T follicular helper cell (primary cell): ENCODE data around the gene SLC24A1.
A peak's percentile ranks its signal among the peaks of the same experiment; 100 is the strongest.

Source experiments
- DNase-seq: peaks from one replicate; pipeline ENCODE4 v3.0.0-alpha.2; 2020; ENCODE audit warnings: low read depth

SLC24A1 gene

DNA sequence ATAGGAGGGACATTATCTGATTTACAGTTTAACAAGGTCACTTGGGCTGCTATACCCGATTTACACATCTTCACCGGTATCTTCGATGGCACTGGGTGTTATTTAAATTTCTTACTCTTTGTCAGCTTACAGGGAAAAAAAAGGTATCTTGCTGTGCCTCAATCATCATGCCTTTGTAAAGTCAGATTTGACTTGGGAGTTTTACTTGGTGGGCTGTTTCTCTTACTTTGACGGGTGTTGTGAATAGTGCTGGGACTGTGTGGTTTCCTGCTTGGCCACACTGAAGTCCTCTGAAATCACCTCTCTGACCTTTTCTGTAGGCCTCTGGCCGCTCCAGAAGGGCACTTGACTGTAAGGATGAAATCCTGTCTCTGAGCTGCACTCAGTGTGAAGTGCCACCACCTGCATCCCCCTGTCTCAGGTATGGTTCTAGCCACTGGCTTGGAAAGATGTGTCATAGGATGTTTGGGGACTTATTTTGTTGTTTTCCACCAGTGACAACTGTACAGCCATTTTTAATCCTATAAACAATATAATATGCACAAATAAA is 3.1 kb upstream of the SLC24A1 start:
- DNase-seq = no peak

DNA sequence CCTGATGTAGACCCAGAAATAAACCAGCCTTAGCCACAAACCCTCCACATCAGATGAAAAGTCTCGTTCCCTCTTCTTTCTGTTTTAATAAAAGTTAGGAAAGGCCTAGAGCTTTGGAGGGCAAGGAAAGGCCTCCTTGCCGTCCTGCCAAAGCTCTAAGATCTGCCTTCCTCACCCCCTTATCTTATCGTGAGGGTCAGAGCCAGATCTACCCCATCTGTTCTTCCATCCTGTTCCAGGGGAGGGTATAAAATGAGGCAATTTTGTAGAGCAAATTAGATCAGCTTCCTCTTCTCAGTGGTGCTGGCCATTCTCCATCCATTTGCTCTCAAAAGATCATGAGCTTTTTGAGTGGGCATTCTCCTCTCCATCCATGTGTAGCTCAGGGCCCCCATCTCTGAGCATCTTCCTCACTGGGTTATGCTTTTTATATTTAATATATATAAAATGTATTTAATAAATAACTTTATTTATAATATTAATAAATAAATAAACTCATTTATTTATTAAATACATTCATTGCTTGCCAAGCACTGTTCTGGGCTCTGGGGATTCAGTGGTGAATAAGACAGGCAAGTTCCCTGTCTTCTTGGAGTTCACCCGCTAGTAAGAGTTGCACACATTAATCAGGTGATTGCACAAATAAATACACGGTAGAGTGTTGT is 2.0 kb upstream of the SLC24A1 start:
- no peak for DNase-seq

DNA sequence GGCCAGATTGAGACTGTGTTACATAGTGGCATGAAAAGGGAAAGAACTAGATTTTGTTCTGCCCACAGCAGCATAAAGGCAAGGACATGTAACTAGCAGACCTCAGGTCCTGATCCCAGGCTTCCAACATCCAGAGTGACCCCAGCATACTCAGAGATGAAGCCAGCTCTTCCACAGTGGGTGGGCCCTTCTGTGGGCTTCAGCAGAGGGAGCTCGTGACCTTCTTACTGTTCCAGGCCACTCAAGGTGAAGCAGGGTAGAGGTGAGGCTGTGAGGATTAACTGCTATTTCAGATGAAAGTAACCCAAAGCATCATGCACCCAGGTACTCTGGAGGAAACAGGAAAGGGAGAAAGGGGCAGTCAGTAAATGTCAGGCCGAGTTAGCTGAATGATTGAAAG is 905 bp upstream of the SLC24A1 start:
- DNase-seq = no peak

DNA sequence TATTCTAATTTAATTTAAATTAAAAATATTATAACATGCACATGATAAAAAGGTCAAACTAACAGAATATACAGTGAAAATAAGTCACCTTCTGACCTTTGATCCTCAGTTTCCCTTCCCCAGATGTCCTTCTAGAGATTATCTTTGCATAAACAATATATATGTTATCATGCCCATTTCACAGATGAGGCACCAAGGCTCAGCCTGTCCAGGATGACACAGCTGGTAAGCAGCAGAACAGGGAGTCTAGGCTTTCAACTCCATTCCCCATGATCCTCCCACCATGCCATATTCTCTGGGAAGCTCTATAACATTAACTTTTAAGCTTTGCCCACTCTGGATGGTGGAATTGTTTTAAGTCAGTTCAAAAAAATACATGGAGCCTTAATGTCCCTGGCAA is 1.4 kb downstream of the SLC24A1 start:
- DNase-seq = no peak

DNA sequence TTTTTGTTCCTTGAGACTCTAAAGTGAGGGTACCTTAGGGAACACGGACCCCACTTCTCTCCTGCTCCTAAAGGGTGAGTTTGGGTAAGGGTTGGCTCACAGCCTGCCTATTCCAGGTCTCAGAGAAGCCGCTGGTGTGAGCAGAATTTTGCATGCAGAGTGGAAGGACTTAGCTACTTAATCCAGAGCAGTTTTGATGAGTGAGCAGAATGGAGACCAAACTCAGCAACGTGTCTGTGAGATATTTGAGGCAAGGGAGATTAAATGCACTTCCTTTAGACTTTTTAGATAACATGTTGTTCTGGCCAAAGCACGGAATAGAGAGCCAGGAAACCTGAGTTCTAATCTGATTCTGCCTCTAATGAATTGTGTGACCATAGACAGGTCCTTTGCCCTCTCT is 5.1 kb downstream of the SLC24A1 start:
- no peak for DNase-seq

DNA sequence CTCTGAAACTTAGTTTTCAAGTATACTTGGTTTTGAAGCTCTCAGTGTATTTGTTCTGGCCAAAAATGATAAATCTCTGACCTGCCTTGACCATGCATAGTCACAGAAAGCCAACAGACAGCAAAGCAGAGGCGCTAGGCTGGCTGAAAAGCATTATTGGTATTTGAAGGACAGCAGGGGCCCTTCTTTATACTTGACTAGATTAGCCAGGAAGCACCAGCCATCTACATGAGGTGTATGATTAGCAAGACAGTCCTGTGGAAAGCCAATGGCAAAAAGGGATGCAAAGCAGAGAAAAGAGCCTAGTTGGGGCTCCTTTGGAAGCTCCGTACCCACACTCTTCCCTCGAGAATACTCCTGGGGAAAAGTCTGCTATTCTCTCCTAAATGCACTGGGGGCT is 7.8 kb downstream of the SLC24A1 start:
- no peak for DNase-seq

DNA sequence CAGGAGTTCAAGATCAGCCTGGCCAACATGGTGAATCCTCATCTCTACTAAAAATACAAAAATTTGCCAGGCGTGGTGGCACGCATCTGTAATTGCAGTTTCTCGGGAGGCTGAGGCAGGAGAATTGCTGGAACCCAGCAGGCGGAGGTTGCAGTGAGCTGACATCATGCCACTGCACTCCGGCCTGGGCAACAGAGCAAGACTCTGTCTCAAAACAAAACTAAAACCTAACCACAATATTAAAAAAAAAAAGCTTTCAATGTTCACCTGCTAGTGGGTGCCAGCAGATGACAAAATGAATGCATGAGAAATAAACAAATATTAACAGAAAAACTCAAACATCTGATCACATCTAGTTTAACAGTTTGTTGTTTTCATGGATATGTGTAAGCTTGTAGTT is 9.0 kb downstream of the SLC24A1 start:
- DNase-seq = no peak

DNA sequence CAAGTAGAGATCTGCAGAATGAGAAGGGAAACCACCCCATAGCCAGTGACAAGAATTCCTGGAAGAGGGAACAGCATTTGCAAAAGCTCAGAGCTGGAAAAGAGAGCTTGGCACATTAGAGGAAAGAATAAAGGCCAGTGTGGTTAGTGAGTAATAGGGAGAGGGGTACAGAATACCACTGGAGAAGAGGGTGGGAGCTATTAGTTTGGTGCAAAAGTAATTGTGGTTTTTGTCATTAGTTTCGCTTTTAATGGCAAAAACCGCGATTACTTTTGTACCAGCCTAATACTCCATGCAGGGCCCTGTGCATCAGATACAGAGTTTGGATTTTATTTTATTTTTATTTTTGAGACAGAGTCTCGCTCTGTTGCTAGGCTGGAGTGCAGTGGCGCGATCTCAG is 9.8 kb downstream of the SLC24A1 start:
- DNase-seq = no peak

DNA sequence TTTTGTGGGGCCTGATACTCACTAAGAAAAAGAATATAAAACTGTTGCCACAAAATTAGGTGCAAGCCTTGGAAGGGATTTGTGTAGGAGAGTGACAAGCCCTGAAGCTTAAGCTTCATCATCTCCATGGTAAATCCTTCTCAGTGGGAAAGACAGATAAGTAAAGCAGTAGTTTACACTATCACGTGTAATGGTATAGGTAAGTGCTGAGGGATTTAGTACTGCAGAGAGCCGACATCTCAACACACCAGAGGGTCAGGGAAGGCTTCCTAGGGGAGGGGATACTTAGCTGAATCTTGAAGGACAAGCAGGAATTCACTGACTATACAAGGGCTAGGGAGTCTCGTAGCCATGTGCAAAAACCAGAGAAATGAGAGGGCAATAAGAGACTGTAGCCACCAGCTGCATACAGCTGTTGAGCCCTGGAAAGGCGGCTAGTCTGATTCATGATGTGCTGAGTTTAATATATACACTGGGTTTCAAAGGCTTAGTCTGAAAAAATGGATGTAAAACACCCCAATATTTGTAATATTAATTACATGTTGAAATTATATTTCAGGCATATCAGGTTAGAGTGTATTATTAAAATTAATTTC is 11.1 kb downstream of the SLC24A1 start:
- DNase-seq = no peak

DNA sequence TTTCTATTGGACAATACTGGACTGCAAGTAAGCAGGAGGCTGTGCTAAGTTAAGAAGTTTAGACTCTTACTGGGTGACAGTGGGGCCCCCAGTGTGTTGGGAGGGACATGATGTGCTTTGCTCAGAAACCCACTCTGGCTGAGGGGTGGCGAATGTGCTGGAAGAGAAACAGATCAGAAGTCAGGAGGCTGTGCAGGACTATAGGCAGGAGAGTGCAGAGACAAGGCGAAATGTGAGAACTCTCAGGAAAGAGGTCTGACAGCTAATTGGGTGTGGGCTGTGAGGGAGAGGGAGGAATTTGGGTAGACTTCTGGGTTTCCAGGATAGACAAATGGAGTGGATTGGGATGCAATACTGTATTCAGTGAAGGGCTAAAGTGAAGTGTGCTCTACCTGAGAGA is 12.0 kb downstream of the SLC24A1 start:
- no peak for DNase-seq

DNA sequence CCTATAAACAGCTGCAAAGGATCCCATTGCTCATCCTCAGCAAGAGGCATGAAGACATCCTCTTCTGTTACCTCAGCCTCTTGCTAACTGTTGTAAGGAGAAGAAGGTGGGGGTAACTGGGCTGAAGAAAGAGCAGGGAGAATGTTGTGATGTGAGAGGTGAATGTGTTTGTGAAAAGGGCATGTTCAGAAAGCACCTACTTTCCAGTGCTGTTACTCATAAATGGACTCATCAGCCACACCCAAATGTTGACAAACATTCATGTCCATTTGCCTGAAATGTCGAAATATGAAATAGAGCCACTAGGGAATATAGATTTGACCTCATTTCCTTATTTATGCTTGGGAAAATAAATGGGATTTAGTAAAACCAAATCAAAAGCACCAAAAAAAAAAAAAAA is 12.6 kb downstream of the SLC24A1 start:
- no peak for DNase-seq

DNA sequence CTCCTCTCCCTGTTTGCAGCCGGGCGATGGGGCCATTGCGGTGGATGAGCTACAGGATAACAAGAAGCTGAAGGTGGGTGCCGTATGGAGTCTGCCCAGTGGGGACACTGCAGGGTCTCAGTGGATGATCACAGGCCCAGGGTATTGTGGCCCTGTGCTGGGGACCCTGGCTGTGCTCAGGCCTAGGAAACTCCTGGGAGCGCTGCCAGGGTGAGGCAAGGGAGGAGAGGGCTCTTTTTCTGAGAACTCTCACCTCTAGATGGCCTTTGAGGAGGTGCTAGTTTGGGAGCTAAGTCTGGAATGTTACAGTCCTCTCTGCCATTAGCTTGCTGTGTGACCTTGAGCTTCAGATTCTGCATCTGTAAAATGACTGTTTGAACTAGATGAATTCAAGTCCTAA is 16.4 kb downstream of the SLC24A1 start:
- DNase-seq = no peak

DNA sequence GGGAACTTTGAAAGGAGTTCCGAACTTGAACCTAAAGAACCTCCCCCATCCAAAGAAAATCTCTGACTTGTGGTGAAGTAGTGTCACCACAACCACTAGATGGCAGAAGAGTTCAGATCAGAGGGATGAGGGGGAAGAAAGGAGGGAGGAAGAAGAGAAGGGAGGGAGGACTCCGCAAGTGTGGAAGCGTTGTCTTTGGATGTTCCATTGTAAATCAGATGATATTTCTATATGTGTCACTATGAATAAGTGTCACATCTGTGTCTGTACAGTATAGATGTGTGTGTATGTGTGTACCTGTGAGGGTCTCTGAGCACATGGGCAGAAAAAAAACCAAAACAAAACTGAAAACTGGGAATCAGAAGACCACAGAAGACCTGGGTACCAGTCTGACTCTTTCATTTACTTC is 16.9 kb downstream of the SLC24A1 start:
- DNase-seq = peak; percentile 18

DNA sequence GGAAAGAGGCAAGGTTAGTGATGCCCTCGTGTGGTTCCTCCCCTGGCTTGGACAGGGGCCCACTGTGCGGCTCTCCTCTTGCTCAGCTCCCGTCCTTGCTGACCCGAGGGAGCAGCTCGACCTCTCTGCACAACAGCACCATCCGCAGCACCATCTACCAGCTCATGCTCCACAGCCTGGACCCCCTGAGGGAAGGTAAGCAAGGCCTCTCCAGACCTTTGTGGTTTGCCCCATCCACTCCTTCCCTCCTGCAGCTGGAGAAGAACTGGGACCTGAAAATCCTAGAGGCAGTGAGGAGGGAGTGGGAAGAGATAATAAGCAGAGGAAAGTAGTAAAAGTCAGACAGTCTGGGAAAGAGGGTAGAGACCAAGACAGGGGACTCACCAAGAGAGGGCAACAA is 17.8 kb downstream of the SLC24A1 start:
- DNase-seq = no peak

DNA sequence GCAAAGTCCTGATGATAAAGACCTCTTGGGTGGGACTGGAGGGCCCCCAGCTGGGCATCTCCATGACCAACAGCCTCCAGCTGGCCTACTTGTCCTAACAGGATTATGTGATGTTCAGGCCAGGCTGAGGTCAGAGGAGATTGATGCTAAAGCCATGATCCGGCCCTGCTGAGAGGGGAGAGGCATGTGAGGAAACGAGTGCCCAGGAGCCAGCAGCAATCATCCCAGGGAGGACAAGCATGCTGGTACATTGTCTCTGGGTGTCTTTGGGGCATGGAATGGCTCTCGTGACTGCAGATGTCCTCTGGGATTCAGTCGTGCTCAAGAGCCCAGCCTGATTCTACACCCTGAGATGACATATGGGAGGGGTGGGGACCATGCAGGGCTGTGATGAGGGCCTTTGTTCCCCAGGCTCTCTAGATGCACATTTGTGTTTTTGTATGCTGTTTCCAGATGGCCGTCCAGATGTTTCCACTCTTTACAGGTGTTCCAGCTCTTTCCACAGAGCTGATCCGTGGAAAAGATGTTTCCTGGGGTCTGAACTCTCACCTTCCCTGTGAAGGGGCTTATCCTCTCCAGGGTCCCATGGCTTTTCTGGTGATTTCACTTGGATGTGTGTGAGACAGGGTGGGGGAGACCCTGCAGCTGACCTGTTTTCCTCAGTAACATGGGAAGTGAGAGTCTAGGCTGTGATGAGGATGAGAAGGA is 20.2 kb downstream of the SLC24A1 start:
- no peak for DNase-seq

DNA sequence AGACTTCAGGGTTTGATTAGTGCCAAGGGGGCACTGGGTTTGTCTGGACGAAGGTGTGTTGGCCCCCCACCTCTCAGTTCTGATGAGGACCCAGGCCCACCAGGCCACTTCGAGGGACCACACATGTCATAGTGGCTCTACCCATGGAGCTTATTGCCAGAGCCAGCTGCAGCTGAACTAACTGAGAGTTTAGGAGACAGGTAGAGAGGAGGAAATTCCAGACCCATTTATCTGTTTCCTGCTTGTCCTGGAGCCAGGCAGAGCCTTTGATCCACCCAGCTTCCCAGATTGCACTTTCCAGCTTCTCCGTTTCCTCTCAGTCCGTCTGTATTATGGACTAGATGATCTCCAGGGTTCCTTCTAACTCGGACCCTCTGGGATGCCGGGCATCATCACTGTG is 20.9 kb downstream of the SLC24A1 start:
- no peak for DNase-seq

DNA sequence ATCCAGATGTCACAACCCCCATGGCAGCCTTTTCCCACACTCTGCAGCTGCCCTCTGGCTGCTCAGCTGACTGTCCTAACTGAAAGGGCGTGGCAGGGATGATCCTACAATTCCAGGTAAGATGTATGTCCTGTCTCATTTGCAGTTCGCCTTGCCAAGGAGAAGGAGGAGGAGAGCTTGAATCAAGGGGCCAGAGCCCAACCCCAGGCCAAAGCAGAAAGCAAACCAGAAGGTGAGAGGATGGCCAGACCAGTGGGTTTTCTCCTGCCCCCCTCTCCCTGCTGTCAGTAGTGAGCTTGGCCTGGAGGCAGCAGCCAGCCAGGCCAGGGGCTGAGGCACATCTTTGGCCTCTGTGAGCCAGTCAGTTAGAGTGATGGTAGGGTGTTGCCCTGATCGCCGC is 22.5 kb downstream of the SLC24A1 start:
- DNase-seq = no peak

DNA sequence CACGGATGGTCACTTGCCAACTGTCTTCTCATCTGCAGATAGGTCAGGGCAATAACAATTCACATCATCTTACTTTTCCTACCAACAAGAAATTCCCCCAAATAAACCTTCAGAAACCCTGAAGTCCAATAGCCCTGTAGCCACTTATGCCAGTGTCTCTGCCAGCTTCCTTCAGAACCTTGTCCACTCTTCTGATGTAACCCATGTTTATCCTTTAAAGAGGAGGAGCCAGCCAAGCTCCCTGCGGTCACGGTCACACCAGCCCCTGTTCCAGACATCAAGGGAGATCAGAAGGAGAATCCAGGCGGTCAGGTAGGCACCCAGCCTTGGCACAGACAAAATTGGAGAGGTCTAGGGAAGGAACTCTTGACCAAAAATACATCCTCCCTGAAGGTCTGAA is 23.7 kb downstream of the SLC24A1 start:
- DNase-seq = no peak

DNA sequence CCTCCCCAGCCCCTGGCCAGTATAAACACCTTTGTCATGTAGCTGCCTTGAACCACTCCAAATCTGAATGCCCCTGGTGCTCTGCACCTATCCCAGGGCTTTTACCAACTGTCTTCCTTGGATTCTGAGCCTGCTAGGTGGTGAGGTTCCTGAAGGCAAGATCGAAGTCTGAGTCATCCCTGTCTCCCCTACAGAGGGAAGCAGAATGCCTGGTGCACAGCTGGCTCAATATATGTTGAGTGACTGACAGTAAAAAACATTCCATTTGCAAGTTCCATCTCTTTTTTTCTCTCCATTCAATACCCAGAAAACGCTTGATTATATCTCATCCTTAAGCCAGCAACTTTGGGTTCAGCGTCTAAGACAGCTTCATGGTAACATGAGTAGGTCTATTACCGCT is 24.7 kb downstream of the SLC24A1 start:
- no peak for DNase-seq

DNA sequence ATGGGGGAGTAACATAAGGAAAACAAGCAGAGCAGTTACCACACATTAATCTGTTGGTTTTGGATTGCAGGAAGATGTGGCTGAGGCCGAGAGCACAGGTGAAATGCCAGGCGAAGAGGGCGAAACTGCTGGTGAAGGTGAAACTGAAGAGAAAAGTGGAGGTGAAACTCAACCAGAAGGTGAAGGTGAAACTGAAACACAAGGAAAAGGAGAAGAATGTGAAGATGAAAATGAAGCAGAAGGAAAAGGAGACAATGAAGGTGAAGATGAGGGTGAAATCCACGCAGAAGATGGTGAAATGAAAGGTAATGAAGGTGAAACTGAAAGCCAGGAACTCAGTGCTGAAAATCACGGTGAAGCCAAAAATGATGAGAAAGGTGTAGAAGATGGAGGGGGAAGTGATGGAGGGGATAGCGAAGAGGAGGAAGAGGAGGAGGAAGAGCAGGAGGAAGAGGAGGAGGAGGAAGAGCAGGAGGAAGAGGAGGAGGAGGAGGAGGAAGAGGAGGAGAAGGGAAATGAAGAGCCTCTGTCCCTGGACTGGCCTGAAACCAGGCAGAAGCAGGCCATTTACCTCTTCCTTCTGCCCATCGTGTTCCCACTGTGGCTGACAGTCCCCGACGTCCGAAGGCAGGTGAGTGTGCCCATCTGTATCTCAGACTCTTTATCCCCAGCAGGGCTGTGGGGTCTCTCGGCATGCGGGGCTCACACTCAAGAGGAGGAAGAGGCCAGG is 28.7 kb downstream of the SLC24A1 start:
- DNase-seq = no peak

DNA sequence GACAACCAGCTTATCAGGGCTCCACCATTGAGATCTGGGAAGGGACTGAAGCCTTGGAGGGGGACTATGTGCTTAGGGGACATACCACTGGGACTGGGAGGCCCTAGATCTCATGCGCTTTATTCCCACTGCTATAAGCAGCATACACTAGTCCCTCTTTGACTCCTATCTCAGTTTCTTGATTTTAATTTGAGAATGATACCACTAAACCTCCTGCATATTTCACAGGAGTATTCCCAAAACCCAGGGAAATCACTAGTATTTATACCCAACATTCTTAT is 29.2 kb downstream of the SLC24A1 start:
- DNase-seq = no peak

DNA sequence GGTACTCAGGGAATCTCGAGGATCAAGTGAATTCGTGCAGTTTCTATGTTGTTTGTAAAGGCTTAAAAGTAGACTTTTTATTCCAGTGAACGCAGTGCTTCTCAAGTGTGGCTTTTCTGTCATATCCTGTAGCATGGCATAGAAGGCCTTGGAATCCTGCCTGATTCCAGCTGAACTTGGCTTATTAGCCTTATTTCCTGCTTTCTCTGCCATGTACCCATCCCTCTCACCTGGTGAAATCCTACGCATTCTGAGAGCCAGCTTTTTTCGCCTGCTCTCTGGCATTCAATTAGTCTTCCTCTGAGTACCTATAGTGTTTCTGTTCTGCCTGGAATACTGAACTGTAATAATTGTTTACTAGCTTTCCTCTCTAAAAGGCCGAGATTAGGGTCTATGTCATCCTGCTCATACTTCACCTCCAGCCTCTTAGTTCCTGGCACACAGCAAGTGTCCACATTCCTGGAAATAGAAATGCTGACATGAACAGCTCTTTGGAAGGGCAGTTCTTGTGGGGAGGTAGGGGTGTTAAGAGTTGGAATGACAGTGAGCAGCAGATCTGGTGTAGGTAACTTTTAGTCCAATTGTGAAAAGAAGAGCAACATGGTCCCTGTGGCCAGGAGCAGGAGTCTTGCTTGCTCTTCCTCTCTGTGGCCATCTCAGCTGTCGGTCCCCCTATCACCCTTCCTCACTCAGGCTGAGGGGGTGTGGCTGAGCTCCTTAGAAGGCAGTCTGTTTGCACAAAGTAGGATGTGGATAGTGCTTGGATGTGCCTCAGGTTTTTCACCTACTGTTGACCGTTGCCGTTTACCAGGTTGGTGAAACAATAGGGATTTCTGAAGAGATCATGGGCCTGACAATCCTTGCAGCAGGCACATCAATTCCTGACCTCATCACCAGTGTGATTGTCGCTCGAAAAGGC is 30.4 kb downstream of the SLC24A1 start:
- DNase-seq = no peak
